ENCODE data around the gene TRPC5OS. TPM values are rescaled to one million over a fixed set of nuclear protein-coding genes. Genes with fewer than 3 reads are reported as not detected.

Gene TRPC5OS
- total RNA-seq, 1 donor from 2014 or later = not detected

- Mint-ChIP-seq H3K4me3 (no peak overlapping the region), H3K9me3 (no peaks in the 10 kb centered on the region), H3K4me1 (ENCODE audit: low read depth) (no peaks in the 10 kb centered on the region), H3K36me3 (ENCODE audit: low read depth) (no peaks in the 10 kb centered on the region), H3K27ac (no peak overlapping the region), H3K27me3 (ENCODE audit: insufficient read depth) (peaks cover 2% of the 10 kb centered on the region)
- intact Hi-C loops (cut with micrococcal nuclease) = no loop called here
- no peak for DNase-seq (ENCODE audit: low spot score)
Observed at GRCh38 chrX:111928456-111928855, 52.5 kb downstream of the TRPC5OS start.

Other genes with a start within 250 kb of the TRPC5OS start
- gene ALG13, start 195.0 kb upstream of the TRPC5OS start, total RNA-seq = 53.4 and 57.6 TPM in 2 replicates
- gene TRPC5, start 206.6 kb downstream of the TRPC5OS start, total RNA-seq = not detected in 2 replicates
- not detected in 2 replicates for gene RTL4, start 206.8 kb downstream of the TRPC5OS start, total RNA-seq

All from activated T-helper 1 cell treated with anti-CD3 and anti-CD28 coated beads, Interleukin-12 subunit alpha, Interleukin-12 subunit beta, Interleukin-2, Interleukin-4 antibody, amounts not matched to agents 30 ng/mL and 10 ng/mL and 1 ng/mL, durations not matched to agents 14 hours and 24 hours and 36 hours (primary cell).